HepG2 (cell line): ENCODE data around the gene DAG1. TPM values are rescaled to one million over a fixed set of nuclear protein-coding genes. Genes with fewer than 3 reads are reported as not detected.

ENCODE experiments used
- ARID2 ChIP-seq: sonication (generic); formaldehyde crosslinking; IDR thresholded peaks from 2 replicates; pipeline ENCODE4 v1.8.1; 2022; ENCODE audit warnings: mild to moderate bottlenecking, missing genetic modification reagents, borderline replicate concordance
- CCAR2 ChIP-seq: fragments of 200-400 bp; formaldehyde crosslinking; optimal IDR thresholded peaks from 2 replicates; pipeline ENCODE3; 2018; ENCODE audit warnings: low read depth, mild to moderate bottlenecking, low read length, moderate library complexity
- DNMT1 ChIP-seq: sonication (generic); formaldehyde crosslinking; IDR thresholded peaks from 2 replicates; pipeline ENCODE4 v1.5.1; 2020; ENCODE audit warnings: mild to moderate bottlenecking, missing genetic modification reagents
- E2F5 ChIP-seq: sonication (generic); formaldehyde crosslinking; conservative IDR thresholded peaks from 2 replicates; pipeline ENCODE4 v1.4.0; 2020; ENCODE audit warnings: missing genetic modification reagents
- ELF3 ChIP-seq: IDR thresholded peaks from 2 replicates; pipeline ENCODE4 v1.6.1; 2016; ENCODE audit warnings: missing genetic modification reagents, missing compliant biosample characterization
- HNF1A ChIP-seq, 2 experiments: sonication (generic) in 1 of 2; formaldehyde crosslinking in 1 of 2; IDR thresholded peaks; 2 replicates each; pipeline versions ENCODE4 v1.4.0 to v1.6.1; 2016 to 2020; ENCODE audit warnings: borderline replicate concordance in 1 of 2, low read depth in 1 of 2, mild to moderate bottlenecking in 1 of 2, missing genetic modification reagents in 1 of 2
- MAFK ChIP-seq, 2 experiments: IDR thresholded peaks in 1 of 2; conservative IDR thresholded peaks in 1 of 2; 2 replicates each; pipeline ENCODE4 v1.6.1; 2011; ENCODE audit warnings: improper control_type of control experiment in 2 of 2, low read length in 2 of 2
- MLLT10 ChIP-seq: sonication (generic); formaldehyde crosslinking; IDR thresholded peaks from 2 replicates; pipeline ENCODE4 v1.4.0; 2020; ENCODE audit warnings: missing genetic modification reagents
- TFDP1 ChIP-seq: IDR thresholded peaks from 2 replicates; pipeline ENCODE4 v1.6.1; 2016; ENCODE audit warnings: missing compliant biosample characterization, missing genetic modification reagents, borderline replicate concordance
- ZFP36 ChIP-seq: fragments of 150-350 bp; IDR thresholded peaks from 2 replicates; pipeline ENCODE4 v1.6.1; 2018; ENCODE audit warnings: borderline replicate concordance, low read length, low read depth; ENCODE audit not compliant: partially characterized antibody
- ZFP82 ChIP-seq: sonication (generic); formaldehyde crosslinking; IDR thresholded peaks from 2 replicates; pipeline ENCODE4 v1.5.1; 2020; ENCODE audit warnings: mild to moderate bottlenecking, missing genetic modification reagents, borderline replicate concordance
- ZFX ChIP-seq: sonication (generic); formaldehyde crosslinking; IDR thresholded peaks from 2 replicates; pipeline ENCODE4 v1.4.0; 2020; ENCODE audit warnings: mild to moderate bottlenecking, low read depth, missing genetic modification reagents, moderate library complexity
- ZNF136 ChIP-seq: sonication (generic); formaldehyde crosslinking; IDR thresholded peaks from 2 replicates; pipeline ENCODE4 v1.8.1; 2022; ENCODE audit warnings: low read depth, mild to moderate bottlenecking, moderate library complexity, missing genetic modification reagents
- ZNF609 ChIP-seq: sonication (generic); formaldehyde crosslinking; IDR thresholded peaks from 2 replicates; pipeline ENCODE4 v1.4.0; 2020; ENCODE audit warnings: mild to moderate bottlenecking, missing genetic modification reagents, borderline replicate concordance
- ZNF614 ChIP-seq: IDR thresholded peaks from 2 replicates; pipeline ENCODE4 v1.6.1; 2018; ENCODE audit warnings: missing biosample characterization, missing genetic modification reagents, inconsistent platforms, borderline replicate concordance
- ZNF746 ChIP-seq: sonication (generic); formaldehyde crosslinking; IDR thresholded peaks from 2 replicates; pipeline ENCODE4 v1.8.0; 2022; ENCODE audit warnings: mild to moderate bottlenecking, missing genetic modification reagents
- ZNF839 ChIP-seq: sonication (generic); formaldehyde crosslinking; IDR thresholded peaks from 2 replicates; pipeline ENCODE4 v1.4.0; 2020; ENCODE audit warnings: missing genetic modification reagents, mild to moderate bottlenecking, borderline replicate concordance
- polyA plus RNA-seq, 8 experiments: library from polyadenylated mRNA; depleted of rRNA in 3 of 8; stranded (reverse) in 7 of 8; unstranded in 1 of 8; fragments of >200 nt; fragmentation: Illumina TruSeq in 4 of 8; extraction: Trizol in 4 of 8; gene quantifications; 2 replicates each; pipeline versions ENCODE4 v1.2.1 to v1.2.3, GENCODE V29; 2011 to 2016; ENCODE audit warnings: low read depth in 4 of 8, missing spikeins in 1 of 8, mixed read lengths in 1 of 8; ENCODE audit not compliant: insufficient read depth in 1 of 8
- total RNA-seq, 5 experiments: library from RNA; depleted of rRNA; stranded (reverse); fragments of >200 nt; fragmentation: Illumina TruSeq; extraction: Trizol; gene quantifications; 2 replicates each; pipeline ENCODE4 v1.2.3, GENCODE V29; 2016; ENCODE audit warnings: low read depth in 1 of 5

DAG1 gene
- total and polyA plus RNA-seq, 2 of the 13 experiments (the other 11 are each of a cell fraction or from before 2014, with no cell fraction given) = 47.3 to 50.4 TPM

- TF ChIP-seq ZNF609 (CRISPR knock-in tag) = no peak
- TF ChIP-seq MAFK (conservative IDR thresholded peaks at IDR 0.05 in 1 of 2, IDR thresholded peaks at IDR 0.05 in 1 of 2; ENCODE audit: low read length in 2 of 2) = no peak
- no peak for TF ChIP-seq TFDP1 (CRISPR knock-in tag)
- TF ChIP-seq ZNF614 = 0 out of 2 replicates have a peak, but pooled peaks have one; percentile 5
- TF ChIP-seq ZNF746 = no peak
- TF ChIP-seq ZFX (CRISPR knock-in tag) = no peak; the same call in 1 of the 2 replicates
- TF ChIP-seq HNF1A (IDR thresholded peaks at IDR 0.05; ENCODE audit: low read depth) = no peak
- no peak for TF ChIP-seq HNF1A (CRISPR knock-in tag; IDR thresholded peaks at IDR 0.05; ENCODE audit: borderline replicate concordance)
- no peak for TF ChIP-seq ELF3
- TF ChIP-seq ARID2 (CRISPR knock-in tag) = no peak
- TF ChIP-seq MLLT10 (CRISPR knock-in tag) = no peak
- no peak for TF ChIP-seq CCAR2
- no peak for TF ChIP-seq DNMT1 (CRISPR knock-in tag)
- 0 out of 2 replicates have a peak, but pooled peaks have one; percentile 43 for TF ChIP-seq ZNF839 (CRISPR knock-in tag)
- TF ChIP-seq ZFP36 = no peak
- 0 out of 2 replicates have a peak, but pooled peaks have one; percentile 61 for TF ChIP-seq ZFP82 (CRISPR knock-in tag)
- no peak; the same call in 1 of the 2 replicates for TF ChIP-seq E2F5 (CRISPR knock-in tag)
- no peak for TF ChIP-seq ZNF136 (CRISPR knock-in tag)
Measured at GRCh38 chr3:49554633-49555265, 84.7 kb downstream of the DAG1 start (continued).
